Tibial artery (tissue), 4 donors: ENCODE results near the gene SLC24A4.

Source experiments
- DNase-seq, 2 donors: peaks; one replicate each; pipeline ENCODE4 v3.0.0-alpha.2; 2019
- H3K27ac ChIP-seq, 2 donors: fragments of 200-600 bp; sonication (generic) in 1 of 2; 1 replicate in 1 of 2; 2 replicates in 1 of 2; pipeline ENCODE4 v1.5.1; 2018 to 2019; ENCODE audit warnings: mild to moderate bottlenecking in 1 of 2
- H3K27me3 ChIP-seq, 2 donors: fragments of 200-600 bp; sonication (generic) in 1 of 2; one replicate each; pipeline versions ENCODE4 v1.5.1 to v1.6.0; 2016 to 2019
- H3K36me3 ChIP-seq, 3 donors: fragments of 200-600 bp; sonication (generic) in 2 of 3; one replicate each; pipeline ENCODE4 v1.5.1; 2016 to 2019; ENCODE audit warnings: mild to moderate bottlenecking in 2 of 3
- H3K4me1 ChIP-seq, 4 donors: fragments of 200-600 bp; sonication (generic) in 2 of 4; 1 replicate in 3 of 4; 2 replicates in 1 of 4; pipeline ENCODE4 v1.5.1; 2016 to 2019
- H3K4me3 ChIP-seq, 2 donors: fragments of 200-600 bp; sonication (generic) in 1 of 2; 1 replicate in 1 of 2; 2 replicates in 1 of 2; pipeline ENCODE4 v1.5.1; 2018 to 2019; ENCODE audit warnings: mild to moderate bottlenecking in 2 of 2
- H3K9me3 ChIP-seq, 3 donors: fragments of 200-600 bp; sonication (generic) in 1 of 3; one replicate each; pipeline ENCODE4 v1.5.1; 2016 to 2019
- intact Hi-C: fragments of 100-400 bp; cut with DNase I; formaldehyde crosslinking; loops from one replicate; pipeline ENCODE4 v1.15.0; 2023; ENCODE audit warnings: low total_unique reads
- TF ChIP-seq, protein P1 (sequence below), 2 experiments: fragments of 200-600 bp in 1 of 2; fragments of 450-650 bp in 1 of 2; IDR thresholded peaks; one replicate each; pipeline ENCODE4 v1.5.1; 2017 to 2019; ENCODE audit warnings: antibody characterized with exemption in 2 of 2, mild to moderate bottlenecking in 1 of 2, moderate library complexity in 1 of 2

SLC24A4 gene

DNA sequence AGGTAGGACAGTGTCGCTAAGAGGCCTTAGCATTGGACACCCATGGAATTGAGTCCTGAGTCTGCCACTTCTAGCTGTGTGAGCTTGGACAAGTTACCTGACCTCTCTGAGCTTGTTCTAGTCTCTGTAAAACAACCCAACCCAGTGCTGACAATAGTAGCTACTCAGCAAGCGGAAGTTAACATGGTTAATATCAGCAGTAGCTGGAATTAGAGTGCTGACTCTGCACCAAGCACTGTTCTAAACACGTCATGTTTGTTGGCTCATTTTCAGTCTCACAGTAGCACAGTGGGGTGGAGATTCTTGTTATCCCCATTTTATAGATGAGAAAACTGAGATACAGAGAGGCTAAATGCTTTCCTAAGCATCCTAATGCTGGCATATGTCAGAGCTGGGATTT lies 143.1 kb downstream of the SLC24A4 start:
- H3K4me3 ChIP-seq: no peak overlapping the region
- no peaks in the 10 kb centered on the region for H3K27me3 ChIP-seq
- TF ChIP-seq, protein P1, sequence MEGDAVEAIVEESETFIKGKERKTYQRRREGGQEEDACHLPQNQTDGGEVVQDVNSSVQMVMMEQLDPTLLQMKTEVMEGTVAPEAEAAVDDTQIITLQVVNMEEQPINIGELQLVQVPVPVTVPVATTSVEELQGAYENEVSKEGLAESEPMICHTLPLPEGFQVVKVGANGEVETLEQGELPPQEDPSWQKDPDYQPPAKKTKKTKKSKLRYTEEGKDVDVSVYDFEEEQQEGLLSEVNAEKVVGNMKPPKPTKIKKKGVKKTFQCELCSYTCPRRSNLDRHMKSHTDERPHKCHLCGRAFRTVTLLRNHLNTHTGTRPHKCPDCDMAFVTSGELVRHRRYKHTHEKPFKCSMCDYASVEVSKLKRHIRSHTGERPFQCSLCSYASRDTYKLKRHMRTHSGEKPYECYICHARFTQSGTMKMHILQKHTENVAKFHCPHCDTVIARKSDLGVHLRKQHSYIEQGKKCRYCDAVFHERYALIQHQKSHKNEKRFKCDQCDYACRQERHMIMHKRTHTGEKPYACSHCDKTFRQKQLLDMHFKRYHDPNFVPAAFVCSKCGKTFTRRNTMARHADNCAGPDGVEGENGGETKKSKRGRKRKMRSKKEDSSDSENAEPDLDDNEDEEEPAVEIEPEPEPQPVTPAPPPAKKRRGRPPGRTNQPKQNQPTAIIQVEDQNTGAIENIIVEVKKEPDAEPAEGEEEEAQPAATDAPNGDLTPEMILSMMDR (IDR thresholded peaks at IDR 0.05): no peak
- DNase-seq: no peak
- H3K36me3 ChIP-seq: no peaks in the 10 kb centered on the region
- H3K9me3 ChIP-seq: peaks cover 0 to 11% (median 10%) of the 10 kb centered on the region in 3 donors
- H3K27ac ChIP-seq: no peak overlapping the region
- intact Hi-C loops: no loop called here
- H3K4me1 ChIP-seq: peaks cover 0 to 9% (median 3%) of the 10 kb centered on the region in 4 donors

DNA sequence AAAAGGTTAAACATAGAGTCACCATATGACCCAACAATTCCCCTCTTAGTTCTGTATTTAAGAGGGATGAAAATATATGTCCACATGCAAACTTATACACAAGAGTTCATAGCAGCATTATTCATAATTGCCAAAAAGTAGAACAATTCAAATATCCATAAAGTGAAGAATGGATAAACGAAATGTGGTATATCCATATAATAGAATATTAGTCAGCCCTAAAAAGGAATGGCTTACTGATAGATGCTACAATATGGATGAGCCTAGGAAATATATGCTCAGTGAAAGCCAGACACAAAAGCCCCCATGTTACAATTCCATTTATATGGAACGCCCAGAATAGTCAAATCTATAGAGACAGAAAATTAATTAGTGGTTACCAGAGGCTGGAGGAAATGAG lies 146.6 kb downstream of the SLC24A4 start:
- H3K27me3 ChIP-seq: no peaks in the 10 kb centered on the region
- intact Hi-C loops: no loop called here
- no peaks in the 10 kb centered on the region for H3K36me3 ChIP-seq
- H3K9me3 ChIP-seq: peaks cover 0 to 11% (median 10%) of the 10 kb centered on the region in 3 donors
- no peak for DNase-seq
- no peaks in the 10 kb centered on the region for H3K4me1 ChIP-seq
- H3K27ac ChIP-seq: no peak overlapping the region
- TF ChIP-seq, protein P1 (IDR thresholded peaks at IDR 0.05): no peak
- H3K4me3 ChIP-seq: no peak overlapping the region

DNA sequence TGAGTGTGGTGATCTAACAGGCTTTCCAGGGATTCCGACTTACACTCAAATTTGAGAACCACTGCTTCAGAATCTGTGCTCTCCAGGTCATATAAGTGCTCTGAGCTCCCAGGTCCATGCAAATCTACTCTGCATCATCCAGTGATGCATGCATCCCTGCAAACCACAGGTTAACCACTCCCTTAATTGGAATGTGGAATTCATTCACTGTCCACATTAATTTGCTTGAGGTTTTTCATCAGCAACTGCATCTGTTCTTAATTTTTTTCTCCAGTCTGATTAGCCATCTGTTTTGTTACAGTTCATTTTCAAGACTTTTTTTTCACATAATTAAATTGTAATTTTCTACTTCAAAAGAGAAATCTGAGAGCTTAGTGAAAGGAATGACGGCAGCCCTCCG lies 147.2 kb downstream of the SLC24A4 start:
- DNase-seq: no peak
- no peaks in the 10 kb centered on the region for H3K4me1 ChIP-seq
- no peaks in the 10 kb centered on the region for H3K27me3 ChIP-seq
- TF ChIP-seq, protein P1 (IDR thresholded peaks at IDR 0.05): no peak
- H3K4me3 ChIP-seq: no peak overlapping the region
- no peaks in the 10 kb centered on the region for H3K36me3 ChIP-seq
- H3K27ac ChIP-seq: no peak overlapping the region
- H3K9me3 ChIP-seq: peaks cover 0 to 11% (median 10%) of the 10 kb centered on the region in 3 donors
- intact Hi-C loops: no loop called here

DNA sequence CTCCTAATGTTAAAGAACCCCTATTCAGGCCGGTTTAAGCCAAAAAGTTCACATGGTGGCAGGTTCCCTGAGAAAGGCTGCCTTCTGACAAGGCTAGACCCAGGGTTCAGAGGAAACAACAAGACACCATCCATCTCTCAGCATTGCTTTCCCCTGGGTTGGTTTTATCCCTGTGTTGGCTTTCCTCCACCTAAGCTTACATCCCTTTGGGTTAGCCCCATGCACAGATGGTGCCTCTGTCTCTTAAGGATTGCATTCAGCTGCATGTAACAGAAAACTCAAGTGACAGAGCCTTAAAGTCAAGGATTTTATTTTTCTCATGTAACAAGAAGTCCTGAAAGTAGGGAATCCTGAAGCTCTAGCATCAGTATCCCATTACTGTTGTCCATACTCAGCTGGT lies 147.8 kb downstream of the SLC24A4 start:
- Histone ChIP-seq H3K27ac (no peak overlapping the region), H3K36me3 (no peaks in the 10 kb centered on the region), H3K4me1 (no peaks in the 10 kb centered on the region), H3K4me3 (no peak overlapping the region), H3K9me3 (peaks cover 0 to 11% (median 10%) of the 10 kb centered on the region in 3 donors), H3K27me3 (no peaks in the 10 kb centered on the region)
- DNase-seq: no peak
- TF ChIP-seq, protein P1 (IDR thresholded peaks at IDR 0.05): no peak
- intact Hi-C loops: no loop called here

DNA sequence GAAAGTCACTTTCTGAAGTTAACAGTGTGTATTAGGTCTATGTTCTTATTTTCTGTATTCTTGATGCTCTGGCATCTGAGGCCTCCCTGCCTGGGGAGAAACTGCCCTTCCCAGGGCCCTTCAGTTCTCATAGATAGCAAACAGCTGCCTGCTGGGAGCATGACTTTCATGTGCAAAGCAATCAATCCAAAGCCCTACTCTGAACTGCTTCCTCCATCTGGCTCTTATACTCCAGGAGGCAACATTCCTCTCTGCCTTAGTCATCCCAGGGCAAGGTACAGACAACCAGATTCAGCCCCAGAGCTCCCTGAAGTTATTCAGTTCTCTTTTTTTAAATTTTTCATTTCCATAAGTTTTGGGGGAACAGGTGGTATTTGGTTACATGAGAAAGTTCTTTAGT lies 149.0 kb downstream of the SLC24A4 start:
- intact Hi-C loops: no loop called here
- Histone ChIP-seq H3K27ac (no peak overlapping the region), H3K4me1 (no peaks in the 10 kb centered on the region), H3K36me3 (no peaks in the 10 kb centered on the region), H3K27me3 (no peaks in the 10 kb centered on the region), H3K9me3 (peaks cover 0 to 8% (median 6%) of the 10 kb centered on the region in 3 donors), H3K4me3 (no peak overlapping the region)
- TF ChIP-seq, protein P1 (IDR thresholded peaks at IDR 0.05): no peak
- DNase-seq: no peak

- TF ChIP-seq, protein P1 (IDR thresholded peaks at IDR 0.05): no peak
- intact Hi-C loops: no loop called here
- Histone ChIP-seq H3K4me1 (no peaks in the 10 kb centered on the region), H3K4me3 (no peak overlapping the region), H3K27ac (no peak overlapping the region), H3K27me3 (no peaks in the 10 kb centered on the region), H3K9me3 (no peaks in the 10 kb centered on the region), H3K36me3 (no peaks in the 10 kb centered on the region)
- no peak for DNase-seq
Observed at GRCh38 chr14:92472860-92473259, 149.9 kb downstream of the SLC24A4 start.
